Right hindlimb (tissue), 1 donor: Measurements from ENCODE around the gene RUNX1.

ENCODE experiments used
- DNase-seq: peaks from one replicate; pipeline ENCODE4 v3.0.0-alpha.2; 2018

Gene RUNX1

GRCh38 chr21:34844013-34844923 lies 204.8 kb downstream of the RUNX1 start:
- no peak for DNase-seq

GRCh38 chr21:34843562-34843961 lies 205.5 kb downstream of the RUNX1 start:
- no peak for DNase-seq

- DNase-seq: no peak
Observed at GRCh38 chr21:34841154-34841553, 207.9 kb downstream of the RUNX1 start.

- no peak for DNase-seq
Observed at GRCh38 chr21:34840693-34841092, 208.4 kb downstream of the RUNX1 start.

GRCh38 chr21:34838956-34839820 lies 209.9 kb downstream of the RUNX1 start:
- no peak for DNase-seq

GRCh38 chr21:34836933-34837505 lies 212.1 kb downstream of the RUNX1 start:
- DNase-seq: no peak

- no peak for DNase-seq
Observed at GRCh38 chr21:34836103-34836932, 212.8 kb downstream of the RUNX1 start.

- DNase-seq: no peak
Observed at GRCh38 chr21:34835526-34835925, 213.6 kb downstream of the RUNX1 start.

- DNase-seq: no peak
Observed at GRCh38 chr21:34834852-34835501, 214.1 kb downstream of the RUNX1 start.

GRCh38 chr21:34834290-34834689 lies 214.8 kb downstream of the RUNX1 start:
- DNase-seq: no peak

GRCh38 chr21:34833465-34833864 lies 215.6 kb downstream of the RUNX1 start:
- no peak for DNase-seq

- no peak for DNase-seq
Observed at GRCh38 chr21:34830386-34831170, 218.5 kb downstream of the RUNX1 start.

- no peak for DNase-seq
Observed at GRCh38 chr21:34827445-34828235, 221.5 kb downstream of the RUNX1 start.

GRCh38 chr21:34826836-34827235 lies 222.3 kb downstream of the RUNX1 start:
- DNase-seq: no peak

- DNase-seq: no peak
Observed at GRCh38 chr21:34825948-34826548, 223.1 kb downstream of the RUNX1 start.

- no peak for DNase-seq
Observed at GRCh38 chr21:34825101-34825500, 224.0 kb downstream of the RUNX1 start.

GRCh38 chr21:34824314-34824713 lies 224.8 kb downstream of the RUNX1 start:
- DNase-seq: no peak

GRCh38 chr21:34822942-34823341 lies 226.2 kb downstream of the RUNX1 start:
- peak; percentile 6 for DNase-seq

- DNase-seq: no peak
Observed at GRCh38 chr21:34822168-34822567, 226.9 kb downstream of the RUNX1 start.

GRCh38 chr21:34821717-34822116 lies 227.4 kb downstream of the RUNX1 start:
- no peak for DNase-seq
